H9 (cell line): Measurements from ENCODE around the gene IQCN. TPM values are rescaled to one million over a fixed set of nuclear protein-coding genes. Genes with fewer than 3 reads are reported as not detected.

Experiments used
- DNase-seq: peaks from one replicate; pipeline ENCODE4 v3.0.0-alpha.2; 2017
- H2AFZ ChIP-seq: one replicate; pipeline ENCODE4 v1.6.1; 2013; ENCODE audit warnings: mild to moderate bottlenecking, low read length, control low read depth, moderate library complexity
- H2AK5ac ChIP-seq: 2 replicates; pipeline ENCODE4 v1.6.1; 2013; ENCODE audit warnings: low read length, control low read depth, mixed read lengths; ENCODE audit not compliant: insufficient read length
- H2BK120ac ChIP-seq: one replicate; pipeline ENCODE4 v1.6.1; 2013; ENCODE audit warnings: low read depth, mild to moderate bottlenecking, low read length, control low read depth, inconsistent platforms; ENCODE audit not compliant: poor library complexity, severe bottlenecking
- H2BK12ac ChIP-seq: 2 replicates; pipeline ENCODE4 v1.6.1; 2013; ENCODE audit warnings: low read length, control low read depth, mixed read lengths, low read depth; ENCODE audit not compliant: insufficient read length
- H2BK15ac ChIP-seq: 2 replicates; pipeline ENCODE4 v1.6.1; 2013; ENCODE audit warnings: low read depth, low read length, control low read depth
- H2BK20ac ChIP-seq: one replicate; pipeline ENCODE4 v1.6.1; 2013; ENCODE audit warnings: low read depth, mild to moderate bottlenecking, low read length, control low read depth, inconsistent platforms; ENCODE audit not compliant: poor library complexity, severe bottlenecking
- H2BK5ac ChIP-seq: 2 replicates; pipeline ENCODE4 v1.6.1; 2013; ENCODE audit warnings: low read length, control low read depth, mixed read lengths; ENCODE audit not compliant: insufficient read length
- H3K14ac ChIP-seq: 2 replicates; pipeline ENCODE4 v1.6.1; 2013; ENCODE audit warnings: low read length, control low read depth; ENCODE audit not compliant: insufficient read depth
- H3K18ac ChIP-seq: 2 replicates; pipeline ENCODE4 v1.6.1; 2013; ENCODE audit warnings: low read depth, mild to moderate bottlenecking, mixed read lengths, low read length, control low read depth; ENCODE audit not compliant: insufficient read length
- H3K23ac ChIP-seq: 2 replicates; pipeline ENCODE4 v1.6.1; 2013; ENCODE audit warnings: low read length, control low read depth, mixed read lengths, low read depth; ENCODE audit not compliant: insufficient read length
- H3K23me2 ChIP-seq: 2 replicates; pipeline ENCODE4 v1.6.1; 2013; ENCODE audit warnings: low read depth, mild to moderate bottlenecking, mixed read lengths, low read length, control low read depth; ENCODE audit not compliant: insufficient read length, poor library complexity, severe bottlenecking
- H3K27ac ChIP-seq: 2 replicates; pipeline ENCODE4 v1.5.1; 2013; ENCODE audit warnings: low read length, control low read depth, mixed read lengths, low read depth; ENCODE audit not compliant: insufficient read length
- H3K27me3 ChIP-seq: 2 replicates; pipeline ENCODE4 v1.6.1; 2013; ENCODE audit warnings: low read length, control low read depth, inconsistent platforms; ENCODE audit not compliant: insufficient read depth
- H3K4ac ChIP-seq: 2 replicates; pipeline ENCODE4 v1.6.1; 2013; ENCODE audit warnings: low read depth, mild to moderate bottlenecking, control low read depth, inconsistent platforms, low read length, moderate library complexity
- H3K4me1 ChIP-seq: 2 replicates; pipeline ENCODE4 v1.6.1; 2013; ENCODE audit warnings: low read length, control low read depth, inconsistent platforms; ENCODE audit not compliant: insufficient read depth
- H3K4me2 ChIP-seq: 2 replicates; pipeline ENCODE4 v1.6.1; 2013; ENCODE audit warnings: low read length, control low read depth, mixed read lengths; ENCODE audit not compliant: insufficient read length, insufficient read depth
- H3K56ac ChIP-seq: 2 replicates; pipeline ENCODE4 v1.6.1; 2013; ENCODE audit warnings: low read depth, mild to moderate bottlenecking, mixed read lengths, low read length, control low read depth; ENCODE audit not compliant: insufficient read length
- H3K79me1 ChIP-seq: 2 replicates; pipeline ENCODE4 v1.6.1; 2013; ENCODE audit warnings: low read depth, mild to moderate bottlenecking, moderate library complexity, low read length, control low read depth, inconsistent platforms; ENCODE audit not compliant: insufficient read depth, poor library complexity, severe bottlenecking
- H3K79me2 ChIP-seq: 2 replicates; pipeline ENCODE4 v1.6.1; 2013; ENCODE audit warnings: low read length, control low read depth, inconsistent platforms; ENCODE audit not compliant: insufficient read depth
- H3K9ac ChIP-seq: 2 replicates; pipeline ENCODE4 v1.6.1; 2013; ENCODE audit warnings: low read length, control low read depth, mixed read lengths; ENCODE audit not compliant: insufficient read length; ENCODE audit errors: extremely low read depth
- H3K9me3 ChIP-seq: one replicate; pipeline ENCODE4 v1.6.1; 2013; ENCODE audit warnings: low read depth, low read length, inconsistent platforms; ENCODE audit not compliant: control insufficient read depth
- H3T11ph ChIP-seq: one replicate; pipeline ENCODE4 v1.6.1; 2013; ENCODE audit warnings: mild to moderate bottlenecking, low read length, control low read depth, inconsistent platforms
- H4K20me1 ChIP-seq: one replicate; pipeline ENCODE4 v1.6.1; 2013; ENCODE audit not compliant: control insufficient read depth, insufficient read length, insufficient read depth
- H4K5ac ChIP-seq: 2 replicates; pipeline ENCODE4 v1.6.1; 2013; ENCODE audit warnings: low read depth, mild to moderate bottlenecking, mixed read lengths, low read length, control low read depth; ENCODE audit not compliant: insufficient read length
- H4K8ac ChIP-seq: replicated peaks from 2 replicates; pipeline ENCODE4 v1.6.1; 2013; ENCODE audit warnings: low read length, control low read depth, mixed read lengths, low read depth; ENCODE audit not compliant: insufficient read length
- H4K91ac ChIP-seq: 2 replicates; pipeline ENCODE4 v1.6.1; 2013; ENCODE audit warnings: low read depth, mild to moderate bottlenecking, moderate library complexity, mixed read lengths, low read length, control low read depth; ENCODE audit not compliant: insufficient read length
- H3K27ac Mint-ChIP-seq, 3 experiments: 2 replicates in 2 of 3; 3 replicates in 1 of 3; pipeline ENCODE4 v1.8.0; 2020 to 2021; ENCODE audit warnings: mixed read lengths in 3 of 3, mild to moderate bottlenecking in 1 of 3, moderate library complexity in 1 of 3
- H3K27me3 Mint-ChIP-seq: 2 replicates; pipeline ENCODE4 v1.8.0; 2021; ENCODE audit warnings: low read depth, mild to moderate bottlenecking, moderate library complexity, mixed read lengths
- H3K36me3 Mint-ChIP-seq, 3 experiments: 2 replicates in 2 of 3; 3 replicates in 1 of 3; pipeline ENCODE4 v1.8.0; 2020 to 2021; ENCODE audit warnings: low read depth in 3 of 3, mixed read lengths in 3 of 3; ENCODE audit not compliant: insufficient read depth in 1 of 3
- H3K4me1 Mint-ChIP-seq, 2 experiments: 2 replicates each; pipeline ENCODE4 v1.8.0; 2020; ENCODE audit warnings: mixed read lengths in 2 of 2
- H3K4me3 Mint-ChIP-seq, 2 experiments: 2 replicates in 1 of 2; 3 replicates in 1 of 2; pipeline ENCODE4 v1.8.0; 2020 to 2021; ENCODE audit warnings: mild to moderate bottlenecking in 2 of 2, mixed read lengths in 2 of 2, moderate library complexity in 1 of 2
- H3K9me3 Mint-ChIP-seq, 2 experiments: 2 replicates in 1 of 2; 3 replicates in 1 of 2; pipeline ENCODE4 v1.8.0; 2020; ENCODE audit warnings: mild to moderate bottlenecking in 2 of 2, mixed read lengths in 2 of 2, moderate library complexity in 1 of 2
- CTCF ChIP-seq: fragments of 200-600 bp; sonication (generic); conservative IDR thresholded peaks from 3 replicates; pipeline ENCODE4 v1.8.0; 2021; ENCODE audit warnings: antibody characterized with exemption, mild to moderate bottlenecking
- WGBS: extraction: QIAGEN DNeasy Blood & Tissue Kit; methylation state at CpG from one replicate; pipeline ENCODE4 v1.1.7; 2013; ENCODE audit warnings: missing lambda C conversion rate, low lambda C conversion rate, mixed read lengths; ENCODE audit not compliant: insufficient read length; ENCODE audit errors: extremely low coverage; 5-methylcytosine and 5-hydroxymethylcytosine counted together
- total RNA-seq: library from RNA; stranded (reverse); gene quantifications from 2 replicates; pipeline ENCODE4 v1.2.1, GENCODE V29; 2021

The IQCN gene
- total RNA-seq, 1 experiment from 2014 or later: 0.39 TPM

DNA sequence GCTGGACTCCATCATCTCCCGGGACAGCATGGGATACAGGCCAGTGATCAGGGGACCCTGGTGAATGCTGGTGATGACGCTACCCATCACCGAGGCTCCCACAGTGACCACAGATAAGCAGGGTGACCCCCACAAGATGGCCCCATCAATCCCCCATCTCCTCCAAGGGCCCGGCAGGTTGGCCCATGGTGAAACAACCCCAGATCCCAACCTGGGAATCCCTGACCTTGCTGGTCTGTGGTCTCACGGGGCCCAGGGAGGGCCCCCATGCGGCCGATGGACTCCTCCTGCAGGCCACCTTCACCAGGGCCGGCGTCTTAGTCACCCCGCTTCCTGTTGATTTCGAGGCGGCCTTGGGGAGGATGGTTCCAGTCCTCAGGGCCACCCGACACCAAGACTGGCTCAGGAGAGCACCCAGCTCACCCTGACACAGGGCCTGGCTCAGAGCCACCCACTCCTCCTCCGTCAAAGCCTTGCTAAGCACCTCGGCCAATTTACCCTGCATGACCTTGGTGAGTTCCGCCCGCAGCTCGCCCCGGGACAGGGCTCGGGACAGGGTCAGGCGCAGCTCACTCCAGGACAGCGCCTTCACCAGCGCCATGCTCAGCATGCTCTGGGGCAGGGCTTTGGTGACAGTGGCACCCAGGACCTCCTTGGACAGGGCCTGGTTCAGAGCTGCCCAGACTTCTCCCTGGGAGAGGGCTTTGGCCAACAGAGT is 10.0 kb downstream of the IQCN start:
- Histone ChIP-seq H3K27ac (no peak overlapping the region), H3K79me2 (no peaks in the 10 kb centered on the region), H3K4ac (no peak overlapping the region), H3K4me2 (no peak overlapping the region), H3K27me3 (no peaks in the 10 kb centered on the region), H2AFZ (no peak overlapping the region), H4K20me1 (no peaks in the 10 kb centered on the region), H3K23me2 (no peaks in the 10 kb centered on the region), H3K56ac (no peak overlapping the region), H3K9ac (no peak overlapping the region), H3K79me1 (no peaks in the 10 kb centered on the region), H3K14ac (no peak overlapping the region), H3T11ph (no peak overlapping the region), H3K9me3 (no peaks in the 10 kb centered on the region), H2BK20ac (no peak overlapping the region), H4K91ac (no peak overlapping the region), H2BK120ac (no peak overlapping the region), H2BK12ac (no peak overlapping the region), H4K5ac (no peak overlapping the region), H3K23ac (no peak overlapping the region), H2AK5ac (no peak overlapping the region), H2BK5ac (no peak overlapping the region), H2BK15ac (no peak overlapping the region), H3K18ac (no peak overlapping the region), H4K8ac (no peak overlapping the region), H3K4me1 (no peaks in the 10 kb centered on the region)
- Mint-ChIP-seq H3K36me3 (peaks cover 2 to 20% (median 5%) of the 10 kb centered on the region in 3 experiments; a peak in 4 of 7 replicates), H3K27ac (no peak overlapping the region), H3K27me3 (peaks cover 13% of the 10 kb centered on the region), H3K4me1 (no peaks in the 10 kb centered on the region), H3K9me3 (no peaks in the 10 kb centered on the region; a peak in 2 of 5 replicates), H3K4me3 (no peak overlapping the region)
- no peak for TF ChIP-seq CTCF
- no peak for DNase-seq
- WGBS: no CpG with 5 or more reads among the region's 23 CpGs
